HepG2 (cell line): ENCODE data around the gene TRABD. TPM values are rescaled to one million over a fixed set of nuclear protein-coding genes. Genes with fewer than 3 reads are reported as not detected.

ENCODE experiments used
- HNF1A ChIP-seq, 2 experiments: sonication (generic) in 1 of 2; formaldehyde crosslinking in 1 of 2; IDR thresholded peaks; 2 replicates each; pipeline versions ENCODE4 v1.4.0 to v1.6.1; 2016 to 2020; ENCODE audit warnings: borderline replicate concordance in 1 of 2, low read depth in 1 of 2, mild to moderate bottlenecking in 1 of 2, missing genetic modification reagents in 1 of 2
- HOXA9 ChIP-seq: sonication (generic); formaldehyde crosslinking; IDR thresholded peaks from 2 replicates; pipeline ENCODE4 v1.8.1; 2022; ENCODE audit warnings: missing genetic modification reagents, mild to moderate bottlenecking, moderate library complexity, borderline replicate concordance
- IKZF5 ChIP-seq: IDR thresholded peaks from 2 replicates; pipeline ENCODE4 v1.6.1; 2018; ENCODE audit warnings: missing genetic modification reagents, mild to moderate bottlenecking, missing compliant biosample characterization
- KDM1A ChIP-seq: IDR thresholded peaks from 2 replicates; pipeline ENCODE4 v1.6.1; 2016; ENCODE audit warnings: missing compliant biosample characterization
- KDM3A ChIP-seq: IDR thresholded peaks from 2 replicates; pipeline ENCODE4 v1.6.1; 2018; ENCODE audit warnings: low read depth, missing compliant biosample characterization
- NCOA5 ChIP-seq: sonication (generic); formaldehyde crosslinking; IDR thresholded peaks from 2 replicates; pipeline ENCODE4 v1.4.0; 2020; ENCODE audit warnings: missing genetic modification reagents
- NR2C2 ChIP-seq: sonication (generic); formaldehyde crosslinking; IDR thresholded peaks from 2 replicates; pipeline ENCODE4 v1.4.0; 2020; ENCODE audit warnings: missing genetic modification reagents, mild to moderate bottlenecking, moderate library complexity, borderline replicate concordance
- PBX2 ChIP-seq: IDR thresholded peaks from 2 replicates; pipeline ENCODE4 v1.6.1; 2016; ENCODE audit warnings: control low read depth
- RNF2 ChIP-seq: fragments of 450-650 bp; conservative IDR thresholded peaks from 2 replicates; pipeline ENCODE4 v1.6.1; 2016; ENCODE audit warnings: low read depth
- SOX6 ChIP-seq, 2 experiments: fragments of 450-650 bp in 1 of 2; sonication (generic) in 1 of 2; formaldehyde crosslinking in 1 of 2; IDR thresholded peaks; 2 replicates each; pipeline versions ENCODE4 v1.4.0 to v1.6.1; 2017 to 2020; ENCODE audit warnings: antibody characterized with exemption in 1 of 2, mild to moderate bottlenecking in 1 of 2, missing genetic modification reagents in 1 of 2
- SRY ChIP-seq: sonication (generic); formaldehyde crosslinking; IDR thresholded peaks from 2 replicates; pipeline ENCODE4 v1.8.0; 2022; ENCODE audit warnings: mild to moderate bottlenecking, missing genetic modification reagents
- THYN1 ChIP-seq: sonication (generic); formaldehyde crosslinking; IDR thresholded peaks from 2 replicates; pipeline ENCODE4 v1.8.1; 2023; ENCODE audit warnings: low read depth, mild to moderate bottlenecking, moderate library complexity, missing genetic modification reagents, borderline replicate concordance
- TRAFD1 ChIP-seq: sonication (generic); formaldehyde crosslinking; IDR thresholded peaks from 2 replicates; pipeline ENCODE4 v1.5.1; 2020; ENCODE audit warnings: missing genetic modification reagents, mild to moderate bottlenecking, borderline replicate concordance
- ZC3H4 ChIP-seq: sonication (generic); formaldehyde crosslinking; IDR thresholded peaks from 2 replicates; pipeline ENCODE4 v1.4.0; 2020; ENCODE audit warnings: missing genetic modification reagents, borderline replicate concordance
- ZNF513 ChIP-seq: sonication (generic); formaldehyde crosslinking; conservative IDR thresholded peaks from 2 replicates; pipeline ENCODE4 v1.5.0; 2020; ENCODE audit warnings: missing genetic modification reagents
- ZNF619 ChIP-seq: sonication (generic); formaldehyde crosslinking; IDR thresholded peaks from 2 replicates; pipeline ENCODE4 v1.4.0; 2020; ENCODE audit warnings: mild to moderate bottlenecking, missing genetic modification reagents
- ZSCAN5A ChIP-seq: sonication (generic); formaldehyde crosslinking; IDR thresholded peaks from 2 replicates; pipeline ENCODE4 v1.8.0; 2022; ENCODE audit warnings: mild to moderate bottlenecking, missing genetic modification reagents, borderline replicate concordance
- polyA plus RNA-seq, 8 experiments: library from polyadenylated mRNA; depleted of rRNA in 3 of 8; stranded (reverse) in 7 of 8; unstranded in 1 of 8; fragments of >200 nt; fragmentation: Illumina TruSeq in 4 of 8; extraction: Trizol in 4 of 8; gene quantifications; 2 replicates each; pipeline versions ENCODE4 v1.2.1 to v1.2.3, GENCODE V29; 2011 to 2016; ENCODE audit warnings: low read depth in 4 of 8, missing spikeins in 1 of 8, mixed read lengths in 1 of 8; ENCODE audit not compliant: insufficient read depth in 1 of 8
- total RNA-seq, 5 experiments: library from RNA; depleted of rRNA; stranded (reverse); fragments of >200 nt; fragmentation: Illumina TruSeq; extraction: Trizol; gene quantifications; 2 replicates each; pipeline ENCODE4 v1.2.3, GENCODE V29; 2016; ENCODE audit warnings: low read depth in 1 of 5

Gene TRABD
- total and polyA plus RNA-seq, 2 of the 13 experiments (the other 11 are each of a cell fraction or from before 2014, with no cell fraction given) = 21.5 to 28.9 TPM

GRCh38 chr22:50171965-50172421 lies 13.7 kb upstream of the TRABD start (continued):
- TF ChIP-seq TRAFD1 (CRISPR knock-in tag) = no peak
- TF ChIP-seq THYN1 (CRISPR knock-in tag) = no peak
- TF ChIP-seq NCOA5 = no peak
- TF ChIP-seq ZNF513 (CRISPR knock-in tag) = no peak
- TF ChIP-seq ZSCAN5A (CRISPR knock-in tag) = no peak
- TF ChIP-seq SOX6 (IDR thresholded peaks at IDR 0.05) = no peak
- TF ChIP-seq SOX6 (CRISPR knock-in tag; IDR thresholded peaks at IDR 0.05) = no peak
- TF ChIP-seq SRY (CRISPR knock-in tag) = 0 out of 2 replicates have a peak, but pooled peaks have one; percentile 70
- TF ChIP-seq HNF1A (IDR thresholded peaks at IDR 0.05; ENCODE audit: low read depth) = no peak
- TF ChIP-seq HNF1A (CRISPR knock-in tag; IDR thresholded peaks at IDR 0.05; ENCODE audit: borderline replicate concordance) = 0 out of 2 replicates have a peak, but pooled peaks have one; percentile 18
- TF ChIP-seq PBX2 = no peak
- no peak for TF ChIP-seq ZNF619 (CRISPR knock-in tag)
- TF ChIP-seq ZC3H4 (CRISPR knock-in tag) = no peak
- no peak for TF ChIP-seq IKZF5
- no peak for TF ChIP-seq NR2C2 (CRISPR knock-in tag)
- no peak for TF ChIP-seq KDM1A
- TF ChIP-seq HOXA9 = no peak
- TF ChIP-seq RNF2 = 0 out of 2 replicates have a peak, but pooled peaks have one; percentile 65
- 0 out of 2 replicates have a peak, but pooled peaks have one; percentile 31 for TF ChIP-seq KDM3A
